ENCODE measurements around the gene ELL. TPM values are rescaled to one million over a fixed set of nuclear protein-coding genes. Genes with fewer than 3 reads are reported as not detected.

Gene ELL
- total RNA-seq, 1 experiment from 2014 or later = 17.0 TPM

GRCh38 chr19:18445262-18445948 lies 76.5 kb downstream of the ELL start:
- Histone ChIP-seq H2AK5ac (ENCODE audit: insufficient read length, low read length) (no peak overlapping the region), H3K56ac (ENCODE audit: insufficient read length, low read depth, low read length) (no peak overlapping the region), H3K79me1 (ENCODE audit: insufficient read depth, low read depth, low read length, poor library complexity, severe bottlenecking) (no peaks in the 10 kb centered on the region), H2BK120ac (ENCODE audit: low read depth, low read length, poor library complexity, severe bottlenecking) (no peak overlapping the region), H3T11ph (ENCODE audit: low read length) (no peak overlapping the region), H4K91ac (ENCODE audit: insufficient read length, low read depth, low read length) (no peak overlapping the region), H3K9ac (ENCODE audit: extremely low read depth, insufficient read length, low read length) (no peak overlapping the region), H4K5ac (ENCODE audit: insufficient read length, low read depth, low read length) (no peak overlapping the region), H3K27ac (ENCODE audit: insufficient read length, low read depth, low read length) (no peak overlapping the region), H3K27me3 (ENCODE audit: insufficient read depth, low read length) (no peaks in the 10 kb centered on the region), H4K20me1 (ENCODE audit: control insufficient read depth, insufficient read depth, insufficient read length) (no peaks in the 10 kb centered on the region), H2BK20ac (ENCODE audit: low read depth, low read length, poor library complexity, severe bottlenecking) (no peak overlapping the region), H2BK5ac (ENCODE audit: insufficient read length, low read length) (no peak overlapping the region), H3K4me1 (ENCODE audit: insufficient read depth, low read length) (no peaks in the 10 kb centered on the region), H3K23ac (ENCODE audit: insufficient read length, low read depth, low read length) (no peak overlapping the region), H3K79me2 (ENCODE audit: insufficient read depth, low read length) (no peaks in the 10 kb centered on the region), H3K4me2 (ENCODE audit: insufficient read depth, insufficient read length, low read length) (no peak overlapping the region), H3K14ac (ENCODE audit: insufficient read depth, low read length) (no peak overlapping the region), H2BK12ac (ENCODE audit: insufficient read length, low read depth, low read length) (no peak overlapping the region), H3K4ac (ENCODE audit: low read depth, low read length) (no peak overlapping the region), H3K18ac (ENCODE audit: insufficient read length, low read depth, low read length) (no peak overlapping the region), H3K23me2 (ENCODE audit: insufficient read length, low read depth, low read length, poor library complexity, severe bottlenecking) (no peaks in the 10 kb centered on the region), H2AFZ (ENCODE audit: low read length) (no peak overlapping the region), H3K9me3 (ENCODE audit: control insufficient read depth, low read depth, low read length) (no peaks in the 10 kb centered on the region), H2BK15ac (ENCODE audit: low read depth, low read length) (no peak overlapping the region), H4K8ac (replicated peaks; ENCODE audit: insufficient read length, low read depth, low read length) (no peak overlapping the region)
- H3K4me3 Mint-ChIP-seq = no peak overlapping the region
- no peak for DNase-seq
- WGBS (ENCODE audit: extremely low coverage, insufficient read length, low lambda C conversion rate) = no CpG with 5 or more reads among the region's 15 CpGs
- no peak overlapping the region for H3K27ac Mint-ChIP-seq
- TF ChIP-seq CTCF (conservative IDR thresholded peaks at IDR 0.05) = no peak
- H3K9me3 Mint-ChIP-seq = peaks cover 3% of the 10 kb centered on the region in 2 experiments; a peak in 3 of 5 replicates
- H3K27me3 Mint-ChIP-seq (ENCODE audit: low read depth) = peaks cover 1% of the 10 kb centered on the region; the same call in 1 of the 2 replicates
- H3K36me3 Mint-ChIP-seq (ENCODE audit: insufficient read depth in 1 of 3, low read depth in 3 of 3) = peaks cover 5 to 34% (median 25%) of the 10 kb centered on the region in 3 experiments; a peak in 6 of 7 replicates
- H3K4me1 Mint-ChIP-seq = peaks cover 3 to 5% of the 10 kb centered on the region in 2 experiments; a peak in 3 of 4 replicates
